Measurements from ENCODE around the gene ACAD8. TPM values are rescaled to one million over a fixed set of nuclear protein-coding genes. Genes with fewer than 3 reads are reported as not detected.

ACAD8 gene
- 17.5 and 17.7 TPM in 2 replicates for total RNA-seq

GRCh38 chr11:134253188-134253993, at the start of gene ACAD8, which contains the start of gene THYN1:
TSS of gene ACAD8 (plus strand) at chr11:134253568. CDS start at chr11:134253601, 33 bp downstream.
TSS of gene THYN1 (minus strand) at chr11:134253352. CDS start at chr11:134252882, 470 bp downstream.

DNA sequence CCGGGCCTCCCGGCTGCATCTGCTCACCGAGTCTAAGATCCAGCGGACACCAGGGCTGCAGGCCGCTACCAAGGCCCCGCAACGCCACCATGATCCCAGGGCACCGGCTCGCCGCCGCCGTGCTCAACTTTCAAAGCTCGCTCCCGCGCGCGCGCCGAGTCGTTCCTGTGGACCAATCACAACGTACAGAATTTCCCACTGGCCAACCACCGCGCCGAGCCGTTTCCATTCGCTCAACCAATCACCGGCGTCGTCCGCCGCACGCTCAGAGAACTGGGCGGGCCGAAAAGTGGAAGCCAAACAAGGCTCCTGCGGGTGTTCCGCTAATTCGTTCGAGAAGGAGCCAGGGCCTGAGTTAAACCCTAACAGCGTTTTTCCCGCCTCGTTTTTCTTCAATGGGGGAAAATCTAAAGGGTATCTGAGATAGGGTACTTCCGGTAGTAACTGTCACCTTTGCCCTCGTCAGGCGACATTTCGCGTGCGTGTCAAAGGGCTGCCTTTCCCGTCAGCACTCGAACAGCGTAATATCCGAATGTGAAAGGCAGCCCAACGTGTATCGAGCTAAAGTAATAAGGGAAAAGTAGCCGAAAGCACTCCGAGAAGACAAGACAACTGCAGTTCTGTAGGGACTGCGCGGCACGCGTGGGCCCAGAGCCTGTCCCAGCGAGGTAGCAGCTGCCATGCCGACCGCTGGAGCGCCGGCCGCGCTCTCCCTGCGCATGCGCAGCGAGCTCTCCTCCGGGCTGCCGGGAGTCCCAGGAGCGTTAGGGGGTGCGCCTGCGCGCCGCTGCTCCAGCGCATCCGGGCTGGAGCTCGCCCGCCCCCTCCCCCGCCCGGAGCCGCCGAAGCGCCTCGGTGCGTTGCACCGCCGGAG, 29.3 kb upstream of the ACAD8 start, which contains the start of the genes NCAPD3 and VPS26B:
NCAPD3 (minus strand) TSS at position 132 of the 874 bp plus-strand sequence; CDS start at position 91, 41 bp downstream.
VPS26B (plus strand) TSS at position 836 of the 874 bp plus-strand sequence. CDS start 452 bp downstream, outside the sequence.

DNA sequence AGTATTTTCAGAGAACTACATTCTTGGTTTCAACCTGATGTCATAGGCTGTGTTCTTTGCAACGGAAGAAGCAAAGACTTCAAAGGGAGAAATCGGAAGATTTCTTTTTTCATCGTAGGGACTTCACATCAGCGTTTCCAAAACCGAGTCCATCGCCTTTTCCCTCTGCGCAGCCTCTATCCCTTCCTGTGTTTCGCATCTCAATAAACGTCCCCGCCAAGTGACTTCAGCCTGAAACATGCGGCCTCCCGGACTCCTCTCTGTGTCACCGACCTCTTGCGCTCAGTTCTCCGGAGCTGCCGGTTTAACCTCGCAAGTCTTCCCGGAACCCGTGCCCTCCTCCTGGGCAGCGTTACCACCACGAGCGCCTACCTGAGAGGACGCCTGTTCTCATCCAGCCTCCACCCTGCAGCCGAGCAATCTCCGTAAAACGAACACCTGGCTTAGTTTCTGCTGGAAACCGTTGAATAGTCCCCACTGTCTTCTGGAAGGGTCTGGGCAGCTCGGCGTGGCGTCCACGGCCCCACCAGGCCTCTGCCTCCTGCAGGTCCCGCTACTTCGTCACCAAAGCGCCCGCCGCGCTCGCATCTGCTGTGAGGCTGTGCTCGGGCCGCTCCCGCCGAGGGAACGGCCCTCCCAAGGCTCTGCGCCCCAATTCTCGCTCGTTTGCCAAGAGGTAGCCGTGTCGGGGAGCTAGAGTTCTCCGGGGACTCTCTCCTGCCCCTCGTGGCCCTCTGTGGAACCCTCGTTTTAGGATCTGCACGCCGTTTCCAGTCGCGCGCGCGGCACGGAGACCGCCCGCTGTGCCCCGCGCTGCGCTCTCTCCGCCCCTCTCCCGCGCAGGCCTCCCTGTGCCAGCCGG, 22.4 kb downstream of the ACAD8 start, which contains the start of gene GLB1L3:
GLB1L3 (plus strand) TSS at position 846 of the 862 bp plus-strand sequence. CDS start 362 bp downstream, outside the sequence.

Other genes starting within 250 kb of the ACAD8 start
- 77.6 and 86.5 TPM in 2 replicates for gene JAM3, start 184.5 kb upstream of the ACAD8 start, total RNA-seq
- gene NCAPD3, start 29.6 kb upstream of the ACAD8 start, total RNA-seq, result 11.6 and 34.4 TPM in 2 replicates
- 39.5 and 46.0 TPM in 2 replicates for gene VPS26B, start 28.9 kb upstream of the ACAD8 start, total RNA-seq
- gene THYN1, start 216 bp upstream of the ACAD8 start, total RNA-seq, result 68.3 and 93.5 TPM in 2 replicates
- not detected in 2 replicates for gene GLB1L3, start 22.8 kb downstream of the ACAD8 start, total RNA-seq
- gene GLB1L2, start 78.4 kb downstream of the ACAD8 start, total RNA-seq, result 0.37 and 0.44 TPM in 2 replicates
- gene B3GAT1, start 158.7 kb downstream of the ACAD8 start, total RNA-seq, result under 0.01 TPM in 1 of 2 replicates, not detected in the other